Ovary (tissue), 3 donors: Measurements from ENCODE around the gene TNFAIP3.

Experiments
- EP300 ChIP-seq: sonication (generic); formaldehyde crosslinking; IDR thresholded peaks from one replicate; pipeline ENCODE4 v1.6.1; 2017; ENCODE audit warnings: antibody characterized with exemption
- POLR2A ChIP-seq: fragments of 450-650 bp; IDR thresholded peaks from one replicate; pipeline ENCODE4 v1.6.1; 2017; ENCODE audit warnings: antibody characterized with exemption, mild to moderate bottlenecking, moderate library complexity
- TF ChIP-seq, protein P1 (sequence below), 3 donors: fragments of 450-650 bp in 2 of 3; fragments of 200-600 bp in 1 of 3; IDR thresholded peaks; one replicate each; pipeline versions ENCODE4 v1.5.1 to v1.8.0; 2016 to 2022; ENCODE audit warnings: antibody characterized with exemption in 3 of 3, mild to moderate bottlenecking in 1 of 3
- donor health status: DM: no; HTN: no; CAD: no.

GRCh38 chr6:137819740-137820139 lies 47.3 kb upstream of the TNFAIP3 start:
- TF ChIP-seq POLR2A = no peak
- TF ChIP-seq, protein P1, sequence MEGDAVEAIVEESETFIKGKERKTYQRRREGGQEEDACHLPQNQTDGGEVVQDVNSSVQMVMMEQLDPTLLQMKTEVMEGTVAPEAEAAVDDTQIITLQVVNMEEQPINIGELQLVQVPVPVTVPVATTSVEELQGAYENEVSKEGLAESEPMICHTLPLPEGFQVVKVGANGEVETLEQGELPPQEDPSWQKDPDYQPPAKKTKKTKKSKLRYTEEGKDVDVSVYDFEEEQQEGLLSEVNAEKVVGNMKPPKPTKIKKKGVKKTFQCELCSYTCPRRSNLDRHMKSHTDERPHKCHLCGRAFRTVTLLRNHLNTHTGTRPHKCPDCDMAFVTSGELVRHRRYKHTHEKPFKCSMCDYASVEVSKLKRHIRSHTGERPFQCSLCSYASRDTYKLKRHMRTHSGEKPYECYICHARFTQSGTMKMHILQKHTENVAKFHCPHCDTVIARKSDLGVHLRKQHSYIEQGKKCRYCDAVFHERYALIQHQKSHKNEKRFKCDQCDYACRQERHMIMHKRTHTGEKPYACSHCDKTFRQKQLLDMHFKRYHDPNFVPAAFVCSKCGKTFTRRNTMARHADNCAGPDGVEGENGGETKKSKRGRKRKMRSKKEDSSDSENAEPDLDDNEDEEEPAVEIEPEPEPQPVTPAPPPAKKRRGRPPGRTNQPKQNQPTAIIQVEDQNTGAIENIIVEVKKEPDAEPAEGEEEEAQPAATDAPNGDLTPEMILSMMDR (IDR thresholded peaks at IDR 0.05) = no peak
- no peak for TF ChIP-seq EP300
